GM12801 (cell line): ENCODE results near the gene SLC12A3.

Experiments
- TF ChIP-seq, protein P1 (sequence below): IDR thresholded peaks from one replicate; pipeline ENCODE4 v1.5.1; 2011; ENCODE audit warnings: control low read depth; ENCODE audit not compliant: insufficient read length; ENCODE audit errors: extremely low read depth

The SLC12A3 gene

GRCh38 chr16:56848955-56849689 is 15.9 kb upstream of the SLC12A3 start:
- TF ChIP-seq, protein P1, sequence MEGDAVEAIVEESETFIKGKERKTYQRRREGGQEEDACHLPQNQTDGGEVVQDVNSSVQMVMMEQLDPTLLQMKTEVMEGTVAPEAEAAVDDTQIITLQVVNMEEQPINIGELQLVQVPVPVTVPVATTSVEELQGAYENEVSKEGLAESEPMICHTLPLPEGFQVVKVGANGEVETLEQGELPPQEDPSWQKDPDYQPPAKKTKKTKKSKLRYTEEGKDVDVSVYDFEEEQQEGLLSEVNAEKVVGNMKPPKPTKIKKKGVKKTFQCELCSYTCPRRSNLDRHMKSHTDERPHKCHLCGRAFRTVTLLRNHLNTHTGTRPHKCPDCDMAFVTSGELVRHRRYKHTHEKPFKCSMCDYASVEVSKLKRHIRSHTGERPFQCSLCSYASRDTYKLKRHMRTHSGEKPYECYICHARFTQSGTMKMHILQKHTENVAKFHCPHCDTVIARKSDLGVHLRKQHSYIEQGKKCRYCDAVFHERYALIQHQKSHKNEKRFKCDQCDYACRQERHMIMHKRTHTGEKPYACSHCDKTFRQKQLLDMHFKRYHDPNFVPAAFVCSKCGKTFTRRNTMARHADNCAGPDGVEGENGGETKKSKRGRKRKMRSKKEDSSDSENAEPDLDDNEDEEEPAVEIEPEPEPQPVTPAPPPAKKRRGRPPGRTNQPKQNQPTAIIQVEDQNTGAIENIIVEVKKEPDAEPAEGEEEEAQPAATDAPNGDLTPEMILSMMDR = no peak

GRCh38 chr16:56849690-56850680 is 15.0 kb upstream of the SLC12A3 start:
- TF ChIP-seq, protein P1 = no peak

DNA sequence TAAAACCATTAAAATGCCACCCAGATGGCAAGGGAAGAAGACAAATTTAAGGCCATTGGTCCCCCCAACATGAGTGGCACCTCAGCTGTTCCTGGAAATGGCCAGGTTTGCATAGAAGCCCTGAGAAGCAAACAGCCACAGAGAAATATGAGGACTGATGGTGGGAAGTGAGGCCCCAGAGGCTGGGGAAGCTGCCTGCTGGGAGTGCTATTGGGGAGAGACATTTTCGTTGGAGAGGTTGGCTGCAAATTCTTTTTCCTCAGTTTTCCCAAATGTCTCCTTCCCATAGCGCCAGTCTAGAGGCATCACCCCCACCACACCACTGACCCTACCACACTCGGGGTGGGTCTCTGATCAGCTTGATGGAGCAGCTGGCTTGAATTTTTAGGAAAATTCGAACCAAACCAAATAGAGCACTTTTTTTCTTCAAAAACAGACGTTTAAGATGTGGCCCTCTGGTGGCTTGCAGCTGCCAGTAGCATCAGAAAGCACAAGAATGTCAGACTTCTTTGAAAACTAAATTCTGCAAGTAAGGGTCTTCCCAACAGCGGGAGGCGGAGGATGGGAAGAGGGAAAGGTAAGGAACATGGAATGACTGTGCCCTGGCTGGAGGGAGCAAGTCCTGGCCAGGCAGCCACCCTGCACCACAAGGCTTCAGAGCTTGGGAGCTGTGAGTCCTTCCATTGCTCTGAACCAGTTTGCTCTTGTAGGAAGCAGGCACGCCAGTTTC is 13.2 kb upstream of the SLC12A3 start:
- TF ChIP-seq, protein P1 = no peak

- TF ChIP-seq, protein P1 = no peak
These were observed 12.6 kb upstream of the SLC12A3 start for GRCh38 chr16:56852401-56852730.

DNA sequence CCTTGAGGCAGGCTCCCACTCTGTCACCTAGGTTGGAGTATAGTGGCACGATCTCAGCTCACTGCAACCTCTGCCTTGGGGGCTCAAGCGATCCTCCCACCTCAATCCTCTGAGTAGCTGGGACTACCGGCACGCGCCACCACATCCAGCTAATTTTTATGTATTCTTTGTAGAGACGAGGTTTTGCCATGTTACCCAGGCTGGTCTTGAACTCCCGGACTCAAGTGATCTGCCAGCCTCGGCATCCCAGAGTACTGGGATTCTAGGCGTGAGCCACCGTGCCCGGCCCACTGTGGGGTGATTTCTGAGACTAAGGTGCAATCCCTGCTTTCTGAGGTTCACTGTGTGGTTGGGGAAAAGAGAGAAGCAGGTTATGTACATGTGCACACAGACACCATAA is 12.0 kb upstream of the SLC12A3 start:
- TF ChIP-seq, protein P1 = no peak

DNA sequence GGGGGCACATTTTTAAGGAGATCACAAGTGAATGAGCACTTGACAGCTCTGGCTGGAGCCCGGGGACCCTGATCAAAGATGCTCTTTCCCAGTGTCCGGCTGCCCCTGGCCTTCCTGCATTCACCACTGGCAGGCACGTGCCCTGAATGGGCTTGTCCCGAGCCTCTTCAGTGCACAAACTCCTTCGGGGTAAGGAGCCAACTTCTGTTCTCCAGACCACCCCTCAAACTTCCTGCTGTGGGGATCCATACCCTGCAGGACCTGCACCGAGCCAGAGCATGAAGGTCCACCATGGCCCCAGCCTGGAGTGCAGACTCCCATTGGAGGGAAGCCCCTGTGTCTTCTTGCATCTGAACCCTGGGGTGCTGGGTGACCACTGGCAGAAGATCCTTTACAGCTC is 9.8 kb upstream of the SLC12A3 start:
- TF ChIP-seq, protein P1 = no peak

GRCh38 chr16:56855946-56856345 is 9.1 kb upstream of the SLC12A3 start:
- TF ChIP-seq, protein P1 = no peak
